HepG2 (cell line): ENCODE measurements around the gene CCDC121. TPM values are rescaled to one million over a fixed set of nuclear protein-coding genes. Genes with fewer than 3 reads are reported as not detected.

Source experiments
- ATF7 ChIP-seq, 2 experiments: fragments of 450-650 bp in 1 of 2; sonication (generic) in 1 of 2; formaldehyde crosslinking in 1 of 2; IDR thresholded peaks; 2 replicates each; pipeline versions ENCODE4 v1.4.0 to v1.6.1; 2016 to 2020; ENCODE audit warnings: antibody characterized with exemption in 1 of 2, mild to moderate bottlenecking in 1 of 2, missing genetic modification reagents in 1 of 2
- FOXK1 ChIP-seq: sonication (generic); formaldehyde crosslinking; IDR thresholded peaks from 2 replicates; pipeline ENCODE4 v1.4.0; 2020; ENCODE audit warnings: low read depth, missing genetic modification reagents, borderline replicate concordance
- FOXM1 ChIP-seq: sonication (generic); formaldehyde crosslinking; IDR thresholded peaks from 2 replicates; pipeline ENCODE4 v1.5.0; 2020; ENCODE audit warnings: missing genetic modification reagents
- HOXA9 ChIP-seq: sonication (generic); formaldehyde crosslinking; IDR thresholded peaks from 2 replicates; pipeline ENCODE4 v1.8.1; 2022; ENCODE audit warnings: missing genetic modification reagents, mild to moderate bottlenecking, moderate library complexity, borderline replicate concordance
- MIXL1 ChIP-seq: IDR thresholded peaks from 2 replicates; pipeline ENCODE4 v1.6.1; 2016
- REL ChIP-seq: sonication (generic); formaldehyde crosslinking; conservative IDR thresholded peaks from 2 replicates; pipeline ENCODE4 v1.8.0; 2022; ENCODE audit warnings: mild to moderate bottlenecking, missing genetic modification reagents, moderate library complexity
- ZFP82 ChIP-seq: sonication (generic); formaldehyde crosslinking; IDR thresholded peaks from 2 replicates; pipeline ENCODE4 v1.5.1; 2020; ENCODE audit warnings: mild to moderate bottlenecking, missing genetic modification reagents, borderline replicate concordance
- ZNF274 ChIP-seq: sonication (generic); formaldehyde crosslinking; IDR thresholded peaks from 2 replicates; pipeline ENCODE4 v1.5.1; 2020; ENCODE audit warnings: mild to moderate bottlenecking, missing genetic modification reagents
- ZNF879 ChIP-seq: sonication (generic); formaldehyde crosslinking; IDR thresholded peaks from 2 replicates; pipeline ENCODE4 v1.8.1; 2023; ENCODE audit warnings: missing genetic modification reagents
- polyA plus RNA-seq, 8 experiments: library from polyadenylated mRNA; depleted of rRNA in 3 of 8; stranded (reverse) in 7 of 8; unstranded in 1 of 8; fragments of >200 nt; fragmentation: Illumina TruSeq in 4 of 8; extraction: Trizol in 4 of 8; gene quantifications; 2 replicates each; pipeline versions ENCODE4 v1.2.1 to v1.2.3, GENCODE V29; 2011 to 2016; ENCODE audit warnings: low read depth in 4 of 8, missing spikeins in 1 of 8, mixed read lengths in 1 of 8; ENCODE audit not compliant: insufficient read depth in 1 of 8
- total RNA-seq, 5 experiments: library from RNA; depleted of rRNA; stranded (reverse); fragments of >200 nt; fragmentation: Illumina TruSeq; extraction: Trizol; gene quantifications; 2 replicates each; pipeline ENCODE4 v1.2.3, GENCODE V29; 2016; ENCODE audit warnings: low read depth in 1 of 5
- TF ChIP-seq, protein P1 (sequence below): IDR thresholded peaks from 2 replicates; pipeline ENCODE4 v1.4.0; 2020; ENCODE audit warnings: mild to moderate bottlenecking, missing genetic modification reagents
- TF ChIP-seq, protein P2 (sequence below): sonication (generic); formaldehyde crosslinking; IDR thresholded peaks from 2 replicates; pipeline ENCODE4 v1.4.0; 2020; ENCODE audit warnings: missing genetic modification reagents, low read depth, mild to moderate bottlenecking, borderline replicate concordance
- TF ChIP-seq, protein P3 (sequence below): sonication (generic); formaldehyde crosslinking; IDR thresholded peaks from 2 replicates; pipeline ENCODE4 v1.8.0; 2022; ENCODE audit warnings: missing genetic modification reagents, low read depth, mild to moderate bottlenecking, borderline replicate concordance
- TF ChIP-seq, protein P4 (sequence below), 2 experiments: fragments of 450-650 bp in 1 of 2; sonication (generic) in 1 of 2; formaldehyde crosslinking in 1 of 2; IDR thresholded peaks; 2 replicates each; pipeline versions ENCODE4 v1.6.1 to v1.8.0; 2016 to 2022; ENCODE audit warnings: antibody characterized with exemption in 1 of 2, mild to moderate bottlenecking in 1 of 2, missing genetic modification reagents in 1 of 2

Gene CCDC121
- total and polyA plus RNA-seq, 2 of the 13 experiments (the other 11 are each of a cell fraction or from before 2014, with no cell fraction given): 1.9 to 3.0 TPM

DNA sequence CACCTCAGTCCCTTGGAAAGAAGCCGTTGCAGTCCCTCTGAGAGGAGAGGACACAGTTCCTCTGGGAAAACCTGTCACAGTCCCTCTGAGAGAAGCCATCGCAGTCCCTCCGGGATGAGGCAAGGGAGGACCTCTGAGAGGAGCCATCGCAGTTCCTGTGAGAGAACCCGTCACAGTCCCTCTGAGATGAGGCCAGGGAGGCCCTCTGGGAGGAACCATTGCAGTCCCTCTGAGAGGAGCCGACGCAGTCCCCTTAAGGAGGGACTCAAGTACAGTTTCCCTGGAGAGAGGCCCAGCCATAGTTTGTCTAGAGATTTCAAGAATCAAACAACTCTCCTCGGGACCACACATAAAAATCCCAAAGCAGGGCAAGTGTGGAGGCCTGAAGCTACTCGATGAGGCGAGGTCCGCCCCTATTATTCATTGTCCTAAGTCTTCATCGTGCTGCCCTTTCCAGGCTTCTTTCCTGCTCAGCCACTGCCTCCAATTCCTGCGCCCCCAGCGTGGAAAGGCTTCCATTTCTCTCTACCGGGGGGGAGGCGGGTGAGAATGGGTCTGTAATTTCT, 46.6 kb downstream of the CCDC121 start (continued):
- TF ChIP-seq, protein P1, sequence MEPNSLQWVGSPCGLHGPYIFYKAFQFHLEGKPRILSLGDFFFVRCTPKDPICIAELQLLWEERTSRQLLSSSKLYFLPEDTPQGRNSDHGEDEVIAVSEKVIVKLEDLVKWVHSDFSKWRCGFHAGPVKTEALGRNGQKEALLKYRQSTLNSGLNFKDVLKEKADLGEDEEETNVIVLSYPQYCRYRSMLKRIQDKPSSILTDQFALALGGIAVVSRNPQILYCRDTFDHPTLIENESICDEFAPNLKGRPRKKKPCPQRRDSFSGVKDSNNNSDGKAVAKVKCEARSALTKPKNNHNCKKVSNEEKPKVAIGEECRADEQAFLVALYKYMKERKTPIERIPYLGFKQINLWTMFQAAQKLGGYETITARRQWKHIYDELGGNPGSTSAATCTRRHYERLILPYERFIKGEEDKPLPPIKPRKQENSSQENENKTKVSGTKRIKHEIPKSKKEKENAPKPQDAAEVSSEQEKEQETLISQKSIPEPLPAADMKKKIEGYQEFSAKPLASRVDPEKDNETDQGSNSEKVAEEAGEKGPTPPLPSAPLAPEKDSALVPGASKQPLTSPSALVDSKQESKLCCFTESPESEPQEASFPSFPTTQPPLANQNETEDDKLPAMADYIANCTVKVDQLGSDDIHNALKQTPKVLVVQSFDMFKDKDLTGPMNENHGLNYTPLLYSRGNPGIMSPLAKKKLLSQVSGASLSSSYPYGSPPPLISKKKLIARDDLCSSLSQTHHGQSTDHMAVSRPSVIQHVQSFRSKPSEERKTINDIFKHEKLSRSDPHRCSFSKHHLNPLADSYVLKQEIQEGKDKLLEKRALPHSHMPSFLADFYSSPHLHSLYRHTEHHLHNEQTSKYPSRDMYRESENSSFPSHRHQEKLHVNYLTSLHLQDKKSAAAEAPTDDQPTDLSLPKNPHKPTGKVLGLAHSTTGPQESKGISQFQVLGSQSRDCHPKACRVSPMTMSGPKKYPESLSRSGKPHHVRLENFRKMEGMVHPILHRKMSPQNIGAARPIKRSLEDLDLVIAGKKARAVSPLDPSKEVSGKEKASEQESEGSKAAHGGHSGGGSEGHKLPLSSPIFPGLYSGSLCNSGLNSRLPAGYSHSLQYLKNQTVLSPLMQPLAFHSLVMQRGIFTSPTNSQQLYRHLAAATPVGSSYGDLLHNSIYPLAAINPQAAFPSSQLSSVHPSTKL: no peak
- TF ChIP-seq FOXK1 (CRISPR knock-in tag): no peak
- TF ChIP-seq ATF7 (IDR thresholded peaks at IDR 0.05): no peak
- TF ChIP-seq ATF7 (CRISPR knock-in tag; IDR thresholded peaks at IDR 0.05): no peak
- no peak for TF ChIP-seq MIXL1 (CRISPR knock-in tag)
- TF ChIP-seq, protein P2, sequence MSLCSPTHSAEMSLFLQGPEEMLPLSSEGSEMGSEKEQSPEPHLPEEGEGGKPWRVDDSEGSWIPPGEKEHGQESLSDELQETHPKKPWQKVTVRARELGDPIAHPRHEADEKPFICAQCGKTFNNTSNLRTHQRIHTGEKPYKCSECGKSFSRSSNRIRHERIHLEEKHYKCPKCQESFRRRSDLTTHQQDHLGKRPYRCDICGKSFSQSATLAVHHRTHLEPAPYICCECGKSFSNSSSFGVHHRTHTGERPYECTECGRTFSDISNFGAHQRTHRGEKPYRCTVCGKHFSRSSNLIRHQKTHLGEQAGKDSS: no peak
- TF ChIP-seq REL (CRISPR knock-in tag): no peak
- TF ChIP-seq HOXA9 (CRISPR knock-in tag): no peak
- TF ChIP-seq, protein P3, sequence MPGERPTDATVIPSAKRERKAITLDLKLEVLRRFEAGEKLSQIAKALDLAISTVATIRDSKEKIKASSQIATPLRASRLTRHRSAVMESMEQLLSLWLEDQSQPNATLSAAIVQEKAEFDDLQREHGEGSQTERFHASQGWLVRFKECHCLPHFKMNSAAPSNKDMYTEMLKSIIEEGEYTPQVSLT (CRISPR knock-in tag): no peak
- TF ChIP-seq, protein P4, sequence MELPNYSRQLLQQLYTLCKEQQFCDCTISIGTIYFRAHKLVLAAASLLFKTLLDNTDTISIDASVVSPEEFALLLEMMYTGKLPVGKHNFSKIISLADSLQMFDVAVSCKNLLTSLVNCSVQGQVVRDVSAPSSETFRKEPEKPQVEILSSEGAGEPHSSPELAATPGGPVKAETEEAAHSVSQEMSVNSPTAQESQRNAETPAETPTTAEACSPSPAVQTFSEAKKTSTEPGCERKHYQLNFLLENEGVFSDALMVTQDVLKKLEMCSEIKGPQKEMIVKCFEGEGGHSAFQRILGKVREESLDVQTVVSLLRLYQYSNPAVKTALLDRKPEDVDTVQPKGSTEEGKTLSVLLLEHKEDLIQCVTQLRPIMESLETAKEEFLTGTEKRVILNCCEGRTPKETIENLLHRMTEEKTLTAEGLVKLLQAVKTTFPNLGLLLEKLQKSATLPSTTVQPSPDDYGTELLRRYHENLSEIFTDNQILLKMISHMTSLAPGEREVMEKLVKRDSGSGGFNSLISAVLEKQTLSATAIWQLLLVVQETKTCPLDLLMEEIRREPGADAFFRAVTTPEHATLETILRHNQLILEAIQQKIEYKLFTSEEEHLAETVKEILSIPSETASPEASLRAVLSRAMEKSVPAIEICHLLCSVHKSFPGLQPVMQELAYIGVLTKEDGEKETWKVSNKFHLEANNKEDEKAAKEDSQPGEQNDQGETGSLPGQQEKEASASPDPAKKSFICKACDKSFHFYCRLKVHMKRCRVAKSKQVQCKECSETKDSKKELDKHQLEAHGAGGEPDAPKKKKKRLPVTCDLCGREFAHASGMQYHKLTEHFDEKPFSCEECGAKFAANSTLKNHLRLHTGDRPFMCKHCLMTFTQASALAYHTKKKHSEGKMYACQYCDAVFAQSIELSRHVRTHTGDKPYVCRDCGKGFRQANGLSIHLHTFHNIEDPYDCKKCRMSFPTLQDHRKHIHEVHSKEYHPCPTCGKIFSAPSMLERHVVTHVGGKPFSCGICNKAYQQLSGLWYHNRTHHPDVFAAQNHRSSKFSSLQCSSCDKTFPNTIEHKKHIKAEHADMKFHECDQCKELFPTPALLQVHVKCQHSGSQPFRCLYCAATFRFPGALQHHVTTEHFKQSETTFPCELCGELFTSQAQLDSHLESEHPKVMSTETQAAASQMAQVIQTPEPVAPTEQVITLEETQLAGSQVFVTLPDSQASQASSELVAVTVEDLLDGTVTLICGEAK (IDR thresholded peaks at IDR 0.05): no peak
- TF ChIP-seq, protein P4 (CRISPR knock-in tag; IDR thresholded peaks at IDR 0.05): 0 out of 2 replicates have a peak, but pooled peaks have one; percentile 29
- 0 out of 2 replicates have a peak, but pooled peaks have one; percentile 32 for TF ChIP-seq ZNF274 (CRISPR knock-in tag)
- no peak for TF ChIP-seq ZNF879 (CRISPR knock-in tag)
- no peak for TF ChIP-seq FOXM1
- 0 out of 2 replicates have a peak, but pooled peaks have one; percentile 77 for TF ChIP-seq ZFP82 (CRISPR knock-in tag)
